Measurements from ENCODE around the gene NKX1-1.
"Not testable (repeated sequence)": the region's sequence is repeated elsewhere in the genome, so short reads cannot be mapped to it uniquely, and the experiment has no call there.

NKX1-1 gene

GRCh38 chr4:1406394-1406980, at the start of gene NKX1-1:
NKX1-1 (minus strand) TSS chr4:1406442; CDS start chr4:1406442, 0 bp downstream.
- DNase-seq, result no peak

GRCh38 chr4:1453731-1454130, 47.5 kb upstream of the NKX1-1 start:
- no peak for DNase-seq

GRCh38 chr4:1452431-1453051, 46.3 kb upstream of the NKX1-1 start:
- no peak for DNase-seq

GRCh38 chr4:1451752-1452122, 45.5 kb upstream of the NKX1-1 start:
- DNase-seq, result no peak

- DNase-seq, result no peak
These were observed 45.0 kb upstream of the NKX1-1 start for GRCh38 chr4:1451106-1451751.

GRCh38 chr4:1449833-1450741, 43.8 kb upstream of the NKX1-1 start:
- DNase-seq, result no peak

GRCh38 chr4:1449475-1449832, 43.2 kb upstream of the NKX1-1 start:
- DNase-seq, result no peak

- DNase-seq, result no peak
These were observed 42.6 kb upstream of the NKX1-1 start for GRCh38 chr4:1448589-1449420.

- no peak for DNase-seq
These were observed 41.7 kb upstream of the NKX1-1 start for GRCh38 chr4:1447676-1448588.

- no peak for DNase-seq
These were observed 40.5 kb upstream of the NKX1-1 start for GRCh38 chr4:1446502-1447386.

GRCh38 chr4:1445716-1446445, 39.6 kb upstream of the NKX1-1 start:
- DNase-seq, result no peak

- not testable (repeated sequence) for DNase-seq
These were observed 37.5 kb upstream of the NKX1-1 start for GRCh38 chr4:1443688-1444172.

- DNase-seq, result no peak
These were observed 20.8 kb upstream of the NKX1-1 start for GRCh38 chr4:1427010-1427409.

- DNase-seq, result no peak
These were observed 15.4 kb upstream of the NKX1-1 start for GRCh38 chr4:1421657-1422056.

- DNase-seq, result no peak
These were observed 13.5 kb upstream of the NKX1-1 start for GRCh38 chr4:1419708-1420107.

- no peak for DNase-seq
These were observed 12.4 kb upstream of the NKX1-1 start for GRCh38 chr4:1418494-1419285.

GRCh38 chr4:1417522-1418390, 11.5 kb upstream of the NKX1-1 start:
- DNase-seq, result no peak

GRCh38 chr4:1416948-1417260, 10.7 kb upstream of the NKX1-1 start:
- DNase-seq, result no peak

Measured in fibroblast of upper back skin (primary cell).